ENCODE data around the gene CRACR2B. TPM values are rescaled to one million over a fixed set of nuclear protein-coding genes. Genes with fewer than 3 reads are reported as not detected.

CRACR2B gene
- total and polyA plus RNA-seq, 10 of the 15 experiments (the other 5 are each of a cell fraction or from before 2014, with no cell fraction given) = 0.10 to 33.7 (median 12.7) TPM

DNA sequence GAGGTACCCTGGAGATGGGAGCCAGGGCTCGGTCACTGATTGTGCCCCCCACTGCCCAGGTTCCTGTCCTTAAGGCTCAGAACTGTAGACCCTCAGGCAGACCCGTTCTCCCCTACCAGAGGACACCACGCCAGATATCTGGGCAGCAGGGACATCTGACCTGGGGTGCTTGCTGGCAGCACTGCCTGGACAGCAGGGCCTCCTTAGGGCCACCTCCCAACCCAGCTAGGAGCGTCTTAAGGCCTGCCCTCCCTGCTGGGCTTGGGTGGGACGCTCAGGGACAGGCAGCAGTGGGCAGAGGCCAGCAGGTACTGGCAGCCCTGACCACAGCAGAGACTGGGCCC lies 11.5 kb downstream of the CRACR2B start:
- BruUV-seq (replicated peaks) = no TSS peak
- WGBS (ENCODE audit: insufficient coverage, insufficient replicate concordance, low lambda C conversion rate, missing lambda C conversion rate) = 87% methylated on average over 5 of the region's 5 CpGs
- no peaks in the 10 kb centered on the region for H3K9me3 ChIP-seq (replicated peaks; ENCODE audit: control insufficient read depth, insufficient read depth, low read length)
- H3K79me2 ChIP-seq (ENCODE audit: control insufficient read depth, insufficient read depth, low read length) = peaks cover 20% of the 10 kb centered on the region
- peaks cover 10% of the 10 kb centered on the region for H3K4me1 ChIP-seq (ENCODE audit: control insufficient read depth, insufficient read depth, low read length)
- peaks cover 0 to 25% of the 10 kb centered on the region in 2 experiments; a peak in 2 of 4 replicates for H3K36me3 ChIP-seq (ENCODE audit: control insufficient read depth in 2 of 2, insufficient read depth in 2 of 2, low read length in 1 of 2)
- DNase-seq (ENCODE audit: low read depth, low spot score) (no peak), FAIRE-seq (no peak), ATAC-seq (no peak)
- no peak overlapping the region for H3K4me2 ChIP-seq (ENCODE audit: control insufficient read depth, insufficient read depth)
- no peak overlapping the region for H3K9ac ChIP-seq (ENCODE audit: control insufficient read depth, insufficient read depth, low read length)
- no peak overlapping the region for H2AFZ ChIP-seq (ENCODE audit: control insufficient read depth, low read depth, low read length)
- ChIA-PET SMC1A (ENCODE audit: uncharacterized antibody, unreplicated experiment) (no interaction called here), POLR2A (interaction anchor here (1.4 kb wide), 1 partner anchor 20 kb away, joined by 3 read pairs; the partner anchor contains the start of gene PNPLA2), RAD21 (ENCODE audit: unreplicated experiment) (no interaction called here), CTCF (no interaction called here)
- no peak overlapping the region for H3K27ac ChIP-seq (ENCODE audit: control insufficient read depth, insufficient read depth)
- no peak overlapping the region for H3K4me3 ChIP-seq
- H4K20me1 ChIP-seq (ENCODE audit: control insufficient read depth, insufficient read depth) = no peaks in the 10 kb centered on the region; the same call in 1 of the 2 replicates
- no peaks in the 10 kb centered on the region for H3K27me3 ChIP-seq (replicated peaks in 1 of 2; ENCODE audit: control insufficient read depth in 2 of 2, insufficient read depth in 2 of 2, low read length in 1 of 2)
- TF ChIP-seq HDGF (IDR thresholded peaks at IDR 0.05) (no peak), POLR2AphosphoS5 (IDR thresholded peaks at IDR 0.05; ENCODE audit: low read length) (peak; percentile 35; the same call in 1 of the 2 replicates), SIN3A (IDR thresholded peaks at IDR 0.05; ENCODE audit: low read depth, low read length) (no peak), PML (IDR thresholded peaks at IDR 0.05; ENCODE audit: low read length) (no peak), STAT1 (conservative IDR thresholded peaks at IDR 0.05) (no peak)
- in situ Hi-C loops (cut with MboI) = no loop called here
- intact Hi-C loops (cut with micrococcal nuclease; ENCODE audit: unreplicated experiment) = no loop called here

DNA sequence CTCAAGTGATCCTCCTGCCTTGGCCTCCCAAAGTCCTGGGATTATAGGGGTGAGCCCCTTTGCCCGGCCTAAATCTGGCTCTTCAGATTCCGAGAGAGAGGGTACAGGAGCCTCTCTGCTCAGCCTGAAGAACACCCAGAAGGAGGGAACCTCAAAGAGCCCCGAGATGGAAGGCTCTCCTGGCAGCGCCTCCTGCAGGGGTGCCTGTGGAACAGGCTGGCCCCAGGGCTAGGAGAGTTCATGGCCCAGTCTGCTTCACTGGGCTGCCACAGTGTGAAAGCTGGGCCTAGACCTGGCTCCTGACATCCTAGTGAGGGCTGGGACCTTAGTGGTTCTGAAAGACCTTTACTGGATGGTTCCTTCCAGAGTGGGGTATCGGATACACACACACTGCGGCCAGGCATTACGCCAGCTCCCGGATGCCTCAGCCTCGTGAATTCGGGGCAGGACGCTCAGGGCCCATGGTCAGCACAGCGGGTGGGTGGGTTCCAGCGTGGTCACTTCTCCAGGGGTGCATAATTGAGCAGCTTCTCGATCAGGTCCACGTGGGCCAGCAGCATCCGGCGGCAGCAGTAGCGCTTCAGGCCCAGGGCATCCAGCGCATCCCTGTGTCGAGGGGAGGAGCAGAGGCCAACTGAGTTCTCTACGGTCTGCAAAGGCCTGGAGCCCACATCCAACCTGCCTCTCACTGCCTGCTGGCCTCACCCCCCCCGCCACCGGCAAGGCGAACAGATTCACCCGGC lies 12.3 kb downstream of the CRACR2B start:
- H3K79me2 ChIP-seq (ENCODE audit: control insufficient read depth, insufficient read depth, low read length) = peaks cover 20% of the 10 kb centered on the region
- FAIRE-seq (no peak), DNase-seq (ENCODE audit: low read depth, low spot score) (no peak), ATAC-seq (no peak)
- H3K4me3 ChIP-seq = no peak overlapping the region
- ChIA-PET POLR2A (interaction anchor here (1.2 to 4.0 kb wide), 4 partner anchors 10 to 34 kb away, joined by 3 to 21 read pairs (median 4); partner anchors contain the start of genes CRACR2B and PNPLA2), RAD21 (ENCODE audit: unreplicated experiment) (interaction anchor here (0.8 to 0.9 kb wide), 2 partner anchors 17 to 21 kb away, joined by 3 read pairs; no protein-coding TSS in a partner anchor), SMC1A (ENCODE audit: uncharacterized antibody, unreplicated experiment) (no interaction called here), CTCF (no interaction called here)
- in situ Hi-C loops (cut with MboI) = loop anchor here (10.0 kb wide), 2 partner anchors 215 to 1015 kb away; partner anchors contain the start of gene LSP1
- H3K9ac ChIP-seq (ENCODE audit: control insufficient read depth, insufficient read depth, low read length) = no peak overlapping the region; the same call in 1 of the 2 replicates
- H3K4me2 ChIP-seq (ENCODE audit: control insufficient read depth, insufficient read depth) = peak overlapping the region; percentile 95; the same call in 1 of the 2 replicates
- TF ChIP-seq, protein P1, sequence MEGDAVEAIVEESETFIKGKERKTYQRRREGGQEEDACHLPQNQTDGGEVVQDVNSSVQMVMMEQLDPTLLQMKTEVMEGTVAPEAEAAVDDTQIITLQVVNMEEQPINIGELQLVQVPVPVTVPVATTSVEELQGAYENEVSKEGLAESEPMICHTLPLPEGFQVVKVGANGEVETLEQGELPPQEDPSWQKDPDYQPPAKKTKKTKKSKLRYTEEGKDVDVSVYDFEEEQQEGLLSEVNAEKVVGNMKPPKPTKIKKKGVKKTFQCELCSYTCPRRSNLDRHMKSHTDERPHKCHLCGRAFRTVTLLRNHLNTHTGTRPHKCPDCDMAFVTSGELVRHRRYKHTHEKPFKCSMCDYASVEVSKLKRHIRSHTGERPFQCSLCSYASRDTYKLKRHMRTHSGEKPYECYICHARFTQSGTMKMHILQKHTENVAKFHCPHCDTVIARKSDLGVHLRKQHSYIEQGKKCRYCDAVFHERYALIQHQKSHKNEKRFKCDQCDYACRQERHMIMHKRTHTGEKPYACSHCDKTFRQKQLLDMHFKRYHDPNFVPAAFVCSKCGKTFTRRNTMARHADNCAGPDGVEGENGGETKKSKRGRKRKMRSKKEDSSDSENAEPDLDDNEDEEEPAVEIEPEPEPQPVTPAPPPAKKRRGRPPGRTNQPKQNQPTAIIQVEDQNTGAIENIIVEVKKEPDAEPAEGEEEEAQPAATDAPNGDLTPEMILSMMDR (IDR thresholded peaks at IDR 0.05 in 2 of 3, conservative IDR thresholded peaks at IDR 0.05 in 1 of 3; ENCODE audit: control insufficient read depth in 2 of 3, extremely low read depth in 1 of 3, insufficient read depth in 1 of 3, low read depth in 3 of 3, low read length in 3 of 3) = peak in 2 of 3 experiments; percentile 28 to 33; a peak in 1 of 6 replicates
- peak; percentile 47; the same call in 1 of the 2 replicates for TF ChIP-seq POLR2A (IDR thresholded peaks at IDR 0.05; ENCODE audit: low read depth, low read length)
- no peak for TF ChIP-seq JUND (IDR thresholded peaks at IDR 0.05; ENCODE audit: low read depth, low read length)
- TF ChIP-seq SMAD1 (IDR thresholded peaks at IDR 0.05; ENCODE audit: low read depth, partially characterized antibody) = no peak
- TF ChIP-seq FOS (IDR thresholded peaks at IDR 0.05; ENCODE audit: borderline replicate concordance, extremely low read depth, insufficient read length) = no peak
- no peak for TF ChIP-seq HDGF (IDR thresholded peaks at IDR 0.05)
- H3K27ac ChIP-seq (ENCODE audit: control insufficient read depth, insufficient read depth) = no peak overlapping the region
- H3K4me1 ChIP-seq (ENCODE audit: control insufficient read depth, insufficient read depth, low read length) = peaks cover 15% of the 10 kb centered on the region
- intact Hi-C loops (cut with micrococcal nuclease; ENCODE audit: unreplicated experiment) = loop anchor here (5.0 kb wide), 1 partner anchor 72 kb away; the partner anchor contains the start of gene CHID1
- no peaks in the 10 kb centered on the region for H3K9me3 ChIP-seq (replicated peaks; ENCODE audit: control insufficient read depth, insufficient read depth, low read length)
- no peak overlapping the region for H2AFZ ChIP-seq (ENCODE audit: control insufficient read depth, low read depth, low read length)
- 91% methylated on average over 25 of the region's 25 CpGs for WGBS (ENCODE audit: insufficient coverage, insufficient replicate concordance, low lambda C conversion rate, missing lambda C conversion rate)
- H3K36me3 ChIP-seq (ENCODE audit: control insufficient read depth in 2 of 2, insufficient read depth in 2 of 2, low read length in 1 of 2) = peaks cover 0 to 25% of the 10 kb centered on the region in 2 experiments; a peak in 2 of 4 replicates
- BruUV-seq (replicated peaks) = no TSS peak
- no peaks in the 10 kb centered on the region for H3K27me3 ChIP-seq (replicated peaks in 1 of 2; ENCODE audit: control insufficient read depth in 2 of 2, insufficient read depth in 2 of 2, low read length in 1 of 2)
- no peaks in the 10 kb centered on the region; the same call in 1 of the 2 replicates for H4K20me1 ChIP-seq (ENCODE audit: control insufficient read depth, insufficient read depth)
